Sigmoid colon (tissue), 7 donors: ENCODE measurements around the gene PDE7B. TPM values are rescaled to one million over a fixed set of nuclear protein-coding genes. Genes with fewer than 3 reads are reported as not detected.

Source experiments
- DNase-seq: peaks from one replicate; pipeline ENCODE4 v3.0.0-alpha.2; 2019
- H3K27ac ChIP-seq, 4 donors: fragments of 200-600 bp; sonication (generic); one replicate each; pipeline ENCODE4 v1.5.1; 2016 to 2019; ENCODE audit warnings: mild to moderate bottlenecking in 1 of 4
- H3K27me3 ChIP-seq, 3 donors: fragments of 200-600 bp; sonication (generic); one replicate each; pipeline ENCODE4 v1.5.1; 2019; ENCODE audit warnings: mild to moderate bottlenecking in 1 of 3
- H3K36me3 ChIP-seq, 4 donors: fragments of 200-600 bp; sonication (generic); one replicate each; pipeline ENCODE4 v1.5.1; 2016 to 2019
- H3K4me1 ChIP-seq, 4 donors: fragments of 200-600 bp; sonication (generic); one replicate each; pipeline ENCODE4 v1.5.1; 2017 to 2019
- H3K4me3 ChIP-seq, 4 donors: fragments of 200-600 bp; sonication (generic); one replicate each; pipeline ENCODE4 v1.5.1; 2017 to 2019; ENCODE audit warnings: mild to moderate bottlenecking in 2 of 4, moderate library complexity in 1 of 4
- H3K9me3 ChIP-seq, 4 donors: fragments of 200-600 bp in 3 of 4; sonication (generic) in 3 of 4; one replicate each; pipeline versions ENCODE4 v1.5.1 to v1.6.1; 2013 to 2019
- CTCF ChIP-seq, 4 experiments: fragments of 450-650 bp in 3 of 4; fragments of 200-600 bp in 1 of 4; IDR thresholded peaks; one replicate each; pipeline ENCODE4 v1.5.1; 2016 to 2019; ENCODE audit warnings: antibody characterized with exemption in 4 of 4, mild to moderate bottlenecking in 3 of 4, moderate library complexity in 2 of 4
- EP300 ChIP-seq, 4 donors: sonication (generic); formaldehyde crosslinking; IDR thresholded peaks; one replicate each; pipeline ENCODE4 v1.6.1; 2017; ENCODE audit warnings: antibody characterized with exemption in 4 of 4
- POLR2A ChIP-seq, 2 donors: fragments of 450-650 bp; IDR thresholded peaks; one replicate each; pipeline ENCODE4 v1.6.1; 2016; ENCODE audit warnings: antibody characterized with exemption in 2 of 2, mild to moderate bottlenecking in 2 of 2, moderate library complexity in 2 of 2
- POLR2AphosphoS5 ChIP-seq, 4 donors: sonication (generic); formaldehyde crosslinking; IDR thresholded peaks; one replicate each; pipeline ENCODE4 v1.6.1; 2017; ENCODE audit warnings: antibody characterized with exemption in 4 of 4
- WGBS, 2 donors: extraction: QIAGEN DNeasy Blood & Tissue Kit; methylation state at CpG; one replicate each; pipeline ENCODE4 v1.1.7; 2013; 5-methylcytosine and 5-hydroxymethylcytosine counted together
- intact Hi-C: fragments of 100-400 bp; cut with DNase I; formaldehyde crosslinking; loops from one replicate; pipeline ENCODE4 v1.15.1; 2023
- polyA plus RNA-seq, 3 donors: library from polyadenylated mRNA; stranded (reverse); fragments of 200-250 nt; gene quantifications; one replicate each; pipeline ENCODE4 v1.2.3, GENCODE V29; 2013
- total RNA-seq, 4 donors: library from RNA; depleted of rRNA; stranded (reverse); fragments of >200 nt; gene quantifications; one replicate each; pipeline ENCODE4 v1.1.0, GENCODE V29; 2016
- donor health status: healthy with polysubstance abuse.
- donor health status: Bipolar disorder and iron deficiency.
- donor health status: healthy.

The PDE7B gene
- total and polyA plus RNA-seq, 7 donors = 1.1 to 10.3 (median 6.3) TPM

- H3K4me3 ChIP-seq = no peak overlapping the region
- TF ChIP-seq POLR2AphosphoS5 (IDR thresholded peaks at IDR 0.05) (no peak), EP300 (IDR thresholded peaks at IDR 0.05) (no peak), POLR2A (IDR thresholded peaks at IDR 0.05) (no peak), CTCF (IDR thresholded peaks at IDR 0.05) (no peak)
- no peak overlapping the region for H3K27ac ChIP-seq
- no peaks in the 10 kb centered on the region for H3K9me3 ChIP-seq
- no peak for DNase-seq
- no peaks in the 10 kb centered on the region for H3K36me3 ChIP-seq
- H3K27me3 ChIP-seq = peaks cover 0 to 3% (median 0%) of the 10 kb centered on the region in 3 donors
- intact Hi-C loops = no loop called here
- no peaks in the 10 kb centered on the region for H3K4me1 ChIP-seq
- WGBS, 2 donors = 89 to 93% methylated on average over 2 of the region's 2 CpGs
These were observed 111.2 kb downstream of the PDE7B start for GRCh38 chr6:135962731-135963130.

- H3K27me3 ChIP-seq = no peaks in the 10 kb centered on the region
- no peak overlapping the region for H3K4me3 ChIP-seq
- no peaks in the 10 kb centered on the region for H3K4me1 ChIP-seq
- WGBS, 2 donors = 93% methylated on average over 7 of the region's 7 CpGs
- no peak for TF ChIP-seq CTCF (IDR thresholded peaks at IDR 0.05)
- TF ChIP-seq EP300 (IDR thresholded peaks at IDR 0.05) = no peak
- TF ChIP-seq POLR2AphosphoS5 (IDR thresholded peaks at IDR 0.05) = no peak
- no peak for TF ChIP-seq POLR2A (IDR thresholded peaks at IDR 0.05)
- no peak for DNase-seq
- no peaks in the 10 kb centered on the region for H3K36me3 ChIP-seq
- H3K27ac ChIP-seq = no peak overlapping the region
- H3K9me3 ChIP-seq = no peaks in the 10 kb centered on the region
- intact Hi-C loops = no loop called here
These were observed 119.2 kb downstream of the PDE7B start for GRCh38 chr6:135970750-135971149.

GRCh38 chr6:135971351-135971750 is 119.8 kb downstream of the PDE7B start:
- no peak overlapping the region for H3K27ac ChIP-seq
- TF ChIP-seq POLR2AphosphoS5 (IDR thresholded peaks at IDR 0.05) (no peak), EP300 (IDR thresholded peaks at IDR 0.05) (no peak)
- H3K9me3 ChIP-seq = no peaks in the 10 kb centered on the region
- 92 to 94% methylated on average over 3 of the region's 3 CpGs for WGBS, 2 donors
- H3K36me3 ChIP-seq = no peaks in the 10 kb centered on the region
- no peak for DNase-seq
- no peaks in the 10 kb centered on the region for H3K4me1 ChIP-seq
- intact Hi-C loops = no loop called here
- no peaks in the 10 kb centered on the region for H3K27me3 ChIP-seq
- no peak overlapping the region for H3K4me3 ChIP-seq

- Histone ChIP-seq H3K4me1 (no peaks in the 10 kb centered on the region), H3K9me3 (no peaks in the 10 kb centered on the region), H3K27me3 (no peaks in the 10 kb centered on the region), H3K36me3 (no peaks in the 10 kb centered on the region), H3K27ac (no peak overlapping the region), H3K4me3 (no peak overlapping the region)
- no peak for DNase-seq
- intact Hi-C loops = no loop called here
- TF ChIP-seq POLR2A (IDR thresholded peaks at IDR 0.05) = no peak
- TF ChIP-seq EP300 (IDR thresholded peaks at IDR 0.05) = no peak
- no peak for TF ChIP-seq CTCF (IDR thresholded peaks at IDR 0.05)
- TF ChIP-seq POLR2AphosphoS5 (IDR thresholded peaks at IDR 0.05) = no peak
These were observed 120.6 kb downstream of the PDE7B start for GRCh38 chr6:135972150-135972549.

- H3K36me3 ChIP-seq = no peaks in the 10 kb centered on the region
- intact Hi-C loops = no loop called here
- 61 to 66% methylated on average over 2 of the region's 2 CpGs for WGBS, 2 donors
These were observed 121.1 kb downstream of the PDE7B start for GRCh38 chr6:135972586-135972985.

More at GRCh38 chr6:135972586-135972985, 121.1 kb downstream of the PDE7B start:
- Histone ChIP-seq H3K9me3 (no peaks in the 10 kb centered on the region), H3K27me3 (no peaks in the 10 kb centered on the region), H3K4me1 (no peaks in the 10 kb centered on the region), H3K27ac (no peak overlapping the region), H3K4me3 (no peak overlapping the region)
- no peak for DNase-seq
- no peak for TF ChIP-seq POLR2A (IDR thresholded peaks at IDR 0.05)
- TF ChIP-seq EP300 (IDR thresholded peaks at IDR 0.05) = no peak
- no peak for TF ChIP-seq CTCF (IDR thresholded peaks at IDR 0.05)
- no peak for TF ChIP-seq POLR2AphosphoS5 (IDR thresholded peaks at IDR 0.05)
